DOHH2 (cell line): ENCODE measurements around the gene EIF5AL1.

Source experiments
- H3F3A ChIP-seq: fragments of 200-600 bp; sonication (generic), shearing (Covaris generic); 2 replicates; pipeline ENCODE4 v1.6.0; 2016; ENCODE audit warnings: antibody characterized with exemption, mild to moderate bottlenecking; ENCODE audit not compliant: control insufficient read depth, insufficient read depth
- H3K27ac ChIP-seq: fragments of 200-600 bp; sonication (generic); 2 replicates; pipeline ENCODE4 v1.5.1; 2014; ENCODE audit warnings: low read depth, mild to moderate bottlenecking, low read length, moderate library complexity
- H3K27me3 ChIP-seq: fragments of 200-600 bp; sonication (generic); 2 replicates; pipeline ENCODE4 v1.6.1; 2014; ENCODE audit warnings: mild to moderate bottlenecking, low read length, mixed read lengths; ENCODE audit not compliant: control insufficient read depth
- H3K36me3 ChIP-seq: fragments of 200-600 bp; sonication (generic); 2 replicates; pipeline ENCODE4 v1.6.1; 2014; ENCODE audit warnings: mild to moderate bottlenecking, low read length, moderate library complexity, mixed read lengths; ENCODE audit not compliant: control insufficient read depth
- H3K4me1 ChIP-seq: fragments of 200-600 bp; sonication (generic); 2 replicates; pipeline ENCODE4 v1.6.1; 2014; ENCODE audit warnings: mild to moderate bottlenecking, low read length, mixed read lengths; ENCODE audit not compliant: control insufficient read depth
- H3K4me2 ChIP-seq: fragments of 200-600 bp; sonication (generic); 2 replicates; pipeline ENCODE4 v1.6.0; 2014; ENCODE audit warnings: mild to moderate bottlenecking, low read length, moderate library complexity
- H3K4me3 ChIP-seq: fragments of 200-600 bp; sonication (generic); 2 replicates; pipeline ENCODE4 v1.5.1; 2014; ENCODE audit warnings: mild to moderate bottlenecking, low read length, mixed read lengths
- H3K79me2 ChIP-seq: fragments of 200-600 bp; sonication (generic); 2 replicates; pipeline ENCODE4 v1.6.1; 2014; ENCODE audit warnings: mild to moderate bottlenecking, low read length, mixed read lengths; ENCODE audit not compliant: control insufficient read depth
- H3K9me2 ChIP-seq: fragments of 200-600 bp; sonication (generic); replicated peaks from 2 replicates; pipeline ENCODE4 v1.6.1; 2014; ENCODE audit warnings: mild to moderate bottlenecking, low read length, mixed read lengths; ENCODE audit not compliant: control insufficient read depth
- H3K9me3 ChIP-seq: fragments of 200-600 bp; sonication (generic); 2 replicates; pipeline ENCODE4 v1.6.1; 2014; ENCODE audit warnings: antibody characterized with exemption, low read length, mixed read lengths; ENCODE audit not compliant: control insufficient read depth, insufficient read depth
- H4K20me1 ChIP-seq: fragments of 200-600 bp; sonication (generic); 2 replicates; pipeline ENCODE4 v1.6.0; 2014; ENCODE audit warnings: low read depth, mild to moderate bottlenecking, antibody characterized with exemption, low read length, moderate library complexity; ENCODE audit not compliant: control insufficient read depth, insufficient read depth
- EZH2phosphoT487 ChIP-seq: fragments of 200-600 bp; sonication (generic); IDR thresholded peaks from 2 replicates; pipeline ENCODE4 v1.6.1; 2017; ENCODE audit warnings: borderline replicate concordance, mild to moderate bottlenecking, antibody characterized with exemption, low read length, moderate library complexity, mixed read lengths
- TF ChIP-seq, protein P1 (sequence below): fragments of 200-600 bp; sonication (generic); IDR thresholded peaks from one replicate; pipeline ENCODE4 v1.5.1; 2014; ENCODE audit warnings: antibody characterized with exemption, mild to moderate bottlenecking, low read depth, low read length; ENCODE audit not compliant: poor library complexity, severe bottlenecking

Gene EIF5AL1

DNA sequence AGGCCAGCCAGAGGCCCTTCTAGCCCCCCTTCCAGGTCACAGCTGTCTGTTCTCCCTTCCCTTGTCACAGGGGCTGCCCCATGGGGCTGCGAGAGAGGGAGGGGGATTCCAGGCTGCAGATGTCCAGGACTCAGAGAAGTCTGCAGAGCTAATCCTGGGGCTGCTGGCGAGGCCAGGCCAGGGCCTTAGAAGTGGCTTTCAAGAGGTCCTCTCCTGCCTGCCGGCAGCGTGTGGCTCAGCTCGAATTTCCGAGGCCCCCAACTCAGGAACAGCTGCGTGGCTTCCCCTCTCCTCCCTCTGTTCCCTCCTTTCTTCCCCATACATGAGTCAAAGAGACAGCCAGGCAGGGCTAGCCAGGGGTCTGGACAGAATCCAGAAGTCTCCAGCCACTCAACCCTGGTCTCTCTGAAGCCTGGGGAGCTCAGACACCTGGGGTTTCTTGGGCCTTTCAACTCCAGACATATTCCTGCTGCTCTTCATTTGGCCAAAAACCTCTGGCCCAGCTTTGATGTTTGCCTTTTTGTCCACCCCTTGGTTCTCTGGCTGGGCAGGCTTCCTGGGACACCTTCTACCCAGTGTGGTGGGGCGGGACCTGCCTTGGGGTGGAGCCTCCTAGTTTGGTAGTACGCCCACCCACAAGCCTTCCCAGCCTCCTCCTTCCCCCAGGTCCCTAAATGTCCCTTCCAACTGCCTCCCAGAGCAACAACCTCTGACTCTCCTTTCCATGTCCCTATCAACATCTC is 21.8 kb upstream of the EIF5AL1 start:
- Histone ChIP-seq H3K4me2 (no peak overlapping the region), H3K4me1 (no peaks in the 10 kb centered on the region), H3K9me2 (no peaks in the 10 kb centered on the region), H3F3A (no peaks in the 10 kb centered on the region), H3K36me3 (no peaks in the 10 kb centered on the region), H3K9me3 (no peaks in the 10 kb centered on the region), H3K27me3 (peaks cover 8% of the 10 kb centered on the region; the same call in 1 of the 2 replicates), H3K4me3 (no peak overlapping the region), H3K27ac (no peak overlapping the region), H3K79me2 (no peaks in the 10 kb centered on the region), H4K20me1 (no peaks in the 10 kb centered on the region)
- TF ChIP-seq, protein P1, sequence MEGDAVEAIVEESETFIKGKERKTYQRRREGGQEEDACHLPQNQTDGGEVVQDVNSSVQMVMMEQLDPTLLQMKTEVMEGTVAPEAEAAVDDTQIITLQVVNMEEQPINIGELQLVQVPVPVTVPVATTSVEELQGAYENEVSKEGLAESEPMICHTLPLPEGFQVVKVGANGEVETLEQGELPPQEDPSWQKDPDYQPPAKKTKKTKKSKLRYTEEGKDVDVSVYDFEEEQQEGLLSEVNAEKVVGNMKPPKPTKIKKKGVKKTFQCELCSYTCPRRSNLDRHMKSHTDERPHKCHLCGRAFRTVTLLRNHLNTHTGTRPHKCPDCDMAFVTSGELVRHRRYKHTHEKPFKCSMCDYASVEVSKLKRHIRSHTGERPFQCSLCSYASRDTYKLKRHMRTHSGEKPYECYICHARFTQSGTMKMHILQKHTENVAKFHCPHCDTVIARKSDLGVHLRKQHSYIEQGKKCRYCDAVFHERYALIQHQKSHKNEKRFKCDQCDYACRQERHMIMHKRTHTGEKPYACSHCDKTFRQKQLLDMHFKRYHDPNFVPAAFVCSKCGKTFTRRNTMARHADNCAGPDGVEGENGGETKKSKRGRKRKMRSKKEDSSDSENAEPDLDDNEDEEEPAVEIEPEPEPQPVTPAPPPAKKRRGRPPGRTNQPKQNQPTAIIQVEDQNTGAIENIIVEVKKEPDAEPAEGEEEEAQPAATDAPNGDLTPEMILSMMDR, result no peak
- TF ChIP-seq EZH2phosphoT487, result no peak

DNA sequence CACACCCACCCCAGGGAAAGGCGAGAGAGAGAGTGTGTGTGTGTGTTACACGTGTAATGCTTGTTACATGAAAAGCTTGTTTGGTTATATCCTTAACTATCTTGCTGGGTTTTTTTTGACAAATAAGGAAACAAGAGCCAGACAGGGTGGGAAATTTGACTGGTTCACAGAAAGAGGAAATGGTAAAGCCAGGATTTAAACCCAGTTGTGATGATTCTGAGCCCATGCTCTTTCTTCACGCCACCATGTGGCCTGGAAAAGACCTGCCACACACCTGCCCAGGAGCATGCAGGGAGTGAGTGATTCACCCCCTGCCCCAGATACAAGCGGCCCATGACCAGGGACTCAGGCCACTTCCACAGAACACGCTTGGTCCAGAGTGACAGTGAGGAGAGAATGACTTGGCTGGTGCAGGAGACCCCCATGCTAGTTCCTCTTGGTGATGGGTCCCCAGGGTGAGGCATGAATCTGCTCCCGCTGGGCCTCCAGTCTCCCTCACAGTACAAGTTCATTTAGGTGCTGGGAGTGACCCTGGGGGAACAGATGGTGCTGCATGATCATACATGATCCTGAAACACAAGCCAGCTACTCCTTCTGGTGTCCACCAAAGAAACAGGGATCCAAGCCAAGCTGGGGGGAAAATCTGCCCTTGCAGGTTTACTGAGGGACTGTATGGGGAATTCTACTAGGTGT is 21.0 kb upstream of the EIF5AL1 start:
- peaks cover 8% of the 10 kb centered on the region; the same call in 1 of the 2 replicates for H3K27me3 ChIP-seq
- no peaks in the 10 kb centered on the region for H3K9me3 ChIP-seq
- H3K79me2 ChIP-seq, result no peaks in the 10 kb centered on the region
- H3F3A ChIP-seq, result no peaks in the 10 kb centered on the region
- H4K20me1 ChIP-seq, result no peaks in the 10 kb centered on the region
- TF ChIP-seq, protein P1, result peak; percentile 28
- no peak for TF ChIP-seq EZH2phosphoT487
- H3K4me3 ChIP-seq, result no peak overlapping the region
- H3K9me2 ChIP-seq, result no peaks in the 10 kb centered on the region
- no peak overlapping the region for H3K27ac ChIP-seq
- H3K4me2 ChIP-seq, result no peak overlapping the region
- H3K36me3 ChIP-seq, result no peaks in the 10 kb centered on the region
- no peaks in the 10 kb centered on the region for H3K4me1 ChIP-seq

DNA sequence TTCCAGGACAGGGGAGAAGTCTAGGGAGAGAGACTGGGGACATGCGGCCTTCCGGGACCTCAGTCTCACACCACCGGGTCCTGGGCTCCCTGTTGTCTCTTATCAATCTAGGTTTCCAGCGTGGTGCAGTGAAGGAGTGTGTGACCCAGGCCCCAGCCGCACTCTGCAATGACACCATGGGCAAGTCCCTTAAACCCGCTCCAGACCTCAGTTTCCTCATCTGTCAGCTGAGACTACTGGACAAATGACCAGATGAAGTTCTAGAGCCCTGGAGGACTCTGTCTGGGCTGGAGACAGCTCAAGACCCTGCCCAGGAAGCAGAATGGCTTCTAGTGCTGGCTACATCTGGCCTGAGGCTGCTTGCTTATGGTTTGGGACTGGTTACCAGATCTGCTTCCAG is 20.1 kb upstream of the EIF5AL1 start:
- Histone ChIP-seq H3F3A (no peaks in the 10 kb centered on the region), H3K4me1 (no peaks in the 10 kb centered on the region), H3K4me3 (no peak overlapping the region), H3K27me3 (peaks cover 11% of the 10 kb centered on the region; the same call in 1 of the 2 replicates), H4K20me1 (no peaks in the 10 kb centered on the region), H3K4me2 (no peak overlapping the region), H3K79me2 (no peaks in the 10 kb centered on the region), H3K9me2 (no peaks in the 10 kb centered on the region), H3K36me3 (no peaks in the 10 kb centered on the region), H3K27ac (no peak overlapping the region), H3K9me3 (no peaks in the 10 kb centered on the region)
- TF ChIP-seq, protein P1, result no peak
- TF ChIP-seq EZH2phosphoT487, result no peak
